ENCODE results near the gene THSD4.

Gene THSD4

GRCh38 chr15:71335591-71335990 is 220.3 kb downstream of the THSD4 start:
- in situ Hi-C loops (cut with HindIII; ENCODE audit: low sequenced_read_pairs): no loop called here

GRCh38 chr15:71336671-71337070 is 221.4 kb downstream of the THSD4 start:
- in situ Hi-C loops (cut with HindIII; ENCODE audit: low sequenced_read_pairs): no loop called here

- in situ Hi-C loops (cut with HindIII; ENCODE audit: low sequenced_read_pairs): no loop called here
These were observed 222.1 kb downstream of the THSD4 start for GRCh38 chr15:71337197-71337845.

GRCh38 chr15:71338265-71338664 is 223.0 kb downstream of the THSD4 start:
- in situ Hi-C loops (cut with HindIII; ENCODE audit: low sequenced_read_pairs): no loop called here

GRCh38 chr15:71338827-71339542 is 223.7 kb downstream of the THSD4 start:
- in situ Hi-C loops (cut with HindIII; ENCODE audit: low sequenced_read_pairs): no loop called here

GRCh38 chr15:71341811-71342550 is 226.7 kb downstream of the THSD4 start:
- in situ Hi-C loops (cut with HindIII; ENCODE audit: low sequenced_read_pairs): no loop called here

- in situ Hi-C loops (cut with HindIII; ENCODE audit: low sequenced_read_pairs): no loop called here
These were observed 227.4 kb downstream of the THSD4 start for GRCh38 chr15:71342658-71343057.

GRCh38 chr15:71344316-71344715 is 229.0 kb downstream of the THSD4 start:
- in situ Hi-C loops (cut with HindIII; ENCODE audit: low sequenced_read_pairs): no loop called here

GRCh38 chr15:71345186-71345585 is 229.9 kb downstream of the THSD4 start:
- in situ Hi-C loops (cut with HindIII; ENCODE audit: low sequenced_read_pairs): no loop called here

- in situ Hi-C loops (cut with HindIII; ENCODE audit: low sequenced_read_pairs): no loop called here
These were observed 231.2 kb downstream of the THSD4 start for GRCh38 chr15:71346464-71346863.

GRCh38 chr15:71348597-71348996 is 233.3 kb downstream of the THSD4 start:
- in situ Hi-C loops (cut with HindIII; ENCODE audit: low sequenced_read_pairs): no loop called here

- in situ Hi-C loops (cut with HindIII; ENCODE audit: low sequenced_read_pairs): no loop called here
These were observed 234.1 kb downstream of the THSD4 start for GRCh38 chr15:71349336-71349735.

GRCh38 chr15:71349736-71350526 is 234.7 kb downstream of the THSD4 start:
- in situ Hi-C loops (cut with HindIII; ENCODE audit: low sequenced_read_pairs): no loop called here

- in situ Hi-C loops (cut with HindIII; ENCODE audit: low sequenced_read_pairs): no loop called here
These were observed 235.5 kb downstream of the THSD4 start for GRCh38 chr15:71350622-71351378.

GRCh38 chr15:71352125-71352524 is 236.9 kb downstream of the THSD4 start:
- in situ Hi-C loops (cut with HindIII; ENCODE audit: low sequenced_read_pairs): no loop called here

- in situ Hi-C loops (cut with HindIII; ENCODE audit: low sequenced_read_pairs): no loop called here
These were observed 237.5 kb downstream of the THSD4 start for GRCh38 chr15:71352765-71353164.

GRCh38 chr15:71353171-71353570 is 237.9 kb downstream of the THSD4 start:
- in situ Hi-C loops (cut with HindIII; ENCODE audit: low sequenced_read_pairs): no loop called here

- in situ Hi-C loops (cut with HindIII; ENCODE audit: low sequenced_read_pairs): no loop called here
These were observed 240.0 kb downstream of the THSD4 start for GRCh38 chr15:71355268-71355667.

- in situ Hi-C loops (cut with HindIII; ENCODE audit: low sequenced_read_pairs): no loop called here
These were observed 242.1 kb downstream of the THSD4 start for GRCh38 chr15:71357321-71357732.

GRCh38 chr15:71357967-71358366 is 242.7 kb downstream of the THSD4 start:
- in situ Hi-C loops (cut with HindIII; ENCODE audit: low sequenced_read_pairs): no loop called here

Measured in endothelial cell of hepatic sinusoid (primary cell).